ENCODE measurements around the gene UNC13C. TPM values are rescaled to one million over a fixed set of nuclear protein-coding genes. Genes with fewer than 3 reads are reported as not detected.

UNC13C gene
- total and polyA plus RNA-seq, 10 of the 15 experiments (the other 5 are each of a cell fraction or from before 2014, with no cell fraction given) = 9.9 to 81.3 (median 25.0) TPM

- ATAC-seq = no peak
- no peaks in the 10 kb centered on the region for H3K27me3 ChIP-seq (replicated peaks in 1 of 2; ENCODE audit: control insufficient read depth in 2 of 2, insufficient read depth in 2 of 2, low read length in 1 of 2)
- DNase-seq (ENCODE audit: low read depth, low spot score) = no peak
- no peak overlapping the region for H3K4me2 ChIP-seq (ENCODE audit: control insufficient read depth, insufficient read depth)
- no peak for FAIRE-seq
- no peak overlapping the region for H3K9ac ChIP-seq (ENCODE audit: control insufficient read depth, insufficient read depth, low read length)
- intact Hi-C loops (cut with micrococcal nuclease; ENCODE audit: unreplicated experiment) = loop anchor here (10.0 kb wide), 1 partner anchor 824 kb away; no protein-coding TSS in a partner anchor
- no peaks in the 10 kb centered on the region for H3K9me3 ChIP-seq (replicated peaks; ENCODE audit: control insufficient read depth, insufficient read depth, low read length)
- no peaks in the 10 kb centered on the region for H3K4me1 ChIP-seq (ENCODE audit: control insufficient read depth, insufficient read depth, low read length)
- ChIA-PET POLR2A (no interaction called here), RAD21 (ENCODE audit: unreplicated experiment) (no interaction called here), SMC1A (ENCODE audit: uncharacterized antibody, unreplicated experiment) (interaction anchor here (0.6 to 0.9 kb wide), 2 partner anchors 9 to 1007 kb away, joined by 3 to 5 read pairs; no protein-coding TSS in a partner anchor), CTCF (interaction anchor here (0.7 kb wide), 1 partner anchor 198 kb away, joined by 3 read pairs; no protein-coding TSS in a partner anchor)
- H4K20me1 ChIP-seq (ENCODE audit: control insufficient read depth, insufficient read depth) = no peaks in the 10 kb centered on the region
- 21% methylated on average over 7 of the region's 7 CpGs for WGBS (ENCODE audit: insufficient coverage, insufficient replicate concordance, low lambda C conversion rate, missing lambda C conversion rate)
- no TSS peak for BruUV-seq (replicated peaks)
- H3K79me2 ChIP-seq (ENCODE audit: control insufficient read depth, insufficient read depth, low read length) = no peaks in the 10 kb centered on the region
- H3K4me3 ChIP-seq = no peak overlapping the region
- in situ Hi-C loops (cut with MboI) = no loop called here
- H2AFZ ChIP-seq (ENCODE audit: control insufficient read depth, low read depth, low read length) = no peak overlapping the region
- TF ChIP-seq RB1 (IDR thresholded peaks at IDR 0.05; ENCODE audit: borderline replicate concordance) (no peak), NR2C1 (IDR thresholded peaks at IDR 0.05) (no peak), ATF3 (IDR thresholded peaks at IDR 0.05; ENCODE audit: borderline replicate concordance, extremely low read depth, low read depth, low read length) (no peak)
- H3K36me3 ChIP-seq (ENCODE audit: control insufficient read depth in 2 of 2, insufficient read depth in 2 of 2, low read length in 1 of 2) = no peaks in the 10 kb centered on the region
- no peak overlapping the region for H3K27ac ChIP-seq (ENCODE audit: control insufficient read depth, insufficient read depth)
Measured at GRCh38 chr15:54280726-54281125, 302.5 kb downstream of the UNC13C start.

- ChIA-PET RAD21 (ENCODE audit: unreplicated experiment) (interaction anchor here (1.1 to 1.2 kb wide), 2 partner anchors 9 to 305 kb away, joined by 3 to 4 read pairs; no protein-coding TSS in a partner anchor), CTCF (interaction anchor here (1.1 to 1.4 kb wide), 5 partner anchors 198 to 319 kb away, joined by 4 to 5 read pairs (median 4); no protein-coding TSS in a partner anchor), POLR2A (no interaction called here), SMC1A (ENCODE audit: uncharacterized antibody, unreplicated experiment) (interaction anchor here (0.6 to 1.0 kb wide), 3 partner anchors 15 to 319 kb away, joined by 3 to 4 read pairs (median 4); no protein-coding TSS in a partner anchor)
- H3K4me2 ChIP-seq (ENCODE audit: control insufficient read depth, insufficient read depth) = no peak overlapping the region
- 34% methylated on average over 5 of the region's 6 CpGs for WGBS (ENCODE audit: insufficient coverage, insufficient replicate concordance, low lambda C conversion rate, missing lambda C conversion rate)
- H3K4me3 ChIP-seq = no peak overlapping the region
- intact Hi-C loops (cut with micrococcal nuclease; ENCODE audit: unreplicated experiment) (loop anchor here (10.0 kb wide), 1 partner anchor 822 kb away; no protein-coding TSS in a partner anchor), in situ Hi-C loops (cut with MboI) (no loop called here)
- H2AFZ ChIP-seq (ENCODE audit: control insufficient read depth, low read depth, low read length) = no peak overlapping the region
- no TSS peak for BruUV-seq (replicated peaks)
- ATAC-seq (no peak; the same call in 2 of the 3 replicates), DNase-seq (ENCODE audit: low read depth, low spot score) (no peak), FAIRE-seq (no peak)
- H4K20me1 ChIP-seq (ENCODE audit: control insufficient read depth, insufficient read depth) = no peaks in the 10 kb centered on the region
- no peaks in the 10 kb centered on the region for H3K27me3 ChIP-seq (replicated peaks in 1 of 2; ENCODE audit: control insufficient read depth in 2 of 2, insufficient read depth in 2 of 2, low read length in 1 of 2)
- H3K79me2 ChIP-seq (ENCODE audit: control insufficient read depth, insufficient read depth, low read length) = no peaks in the 10 kb centered on the region
- H3K36me3 ChIP-seq (ENCODE audit: control insufficient read depth in 2 of 2, insufficient read depth in 2 of 2, low read length in 1 of 2) = no peaks in the 10 kb centered on the region
- H3K9ac ChIP-seq (ENCODE audit: control insufficient read depth, insufficient read depth, low read length) = no peak overlapping the region
- TF ChIP-seq SIX5 (IDR thresholded peaks at IDR 0.05; ENCODE audit: low read depth, low read length, severe bottlenecking) (no peak), IRF4 (IDR thresholded peaks at IDR 0.05; ENCODE audit: low read depth, low read length) (no peak), PAX8 (IDR thresholded peaks at IDR 0.05) (no peak), CEBPZ (IDR thresholded peaks at IDR 0.05; ENCODE audit: low read depth, low read length) (no peak), KAT2A (conservative IDR thresholded peaks at IDR 0.05; ENCODE audit: control insufficient read depth, low read depth, low read length) (no peak), EZH2 (IDR thresholded peaks at IDR 0.05; ENCODE audit: borderline replicate concordance, control insufficient read depth, low read depth, low read length) (no peak), BCL3 (IDR thresholded peaks at IDR 0.05; ENCODE audit: borderline replicate concordance, insufficient read depth, low read depth, low read length, poor library complexity, severe bottlenecking) (no peak)
- no peaks in the 10 kb centered on the region for H3K4me1 ChIP-seq (ENCODE audit: control insufficient read depth, insufficient read depth, low read length)
- H3K27ac ChIP-seq (ENCODE audit: control insufficient read depth, insufficient read depth) = no peak overlapping the region
- H3K9me3 ChIP-seq (replicated peaks; ENCODE audit: control insufficient read depth, insufficient read depth, low read length) = no peaks in the 10 kb centered on the region
Measured at GRCh38 chr15:54282228-54282836, 304.1 kb downstream of the UNC13C start.

Data from GM12878 (cell line).